HG03064 (cell line): ENCODE data around the gene LAMB1.

Experiments
- ATAC-seq: cut with Tn5 transposase; IDR thresholded peaks from one replicate; pipeline ENCODE4 v1.9.1; 2021; ENCODE audit warnings: low read depth; ENCODE audit not compliant: unreplicated experiment

The LAMB1 gene

GRCh38 chr7:107949443-107949935, 53.5 kb downstream of the LAMB1 start:
- no peak for ATAC-seq

- ATAC-seq, result no peak
Observed at GRCh38 chr7:107948645-107949442, 54.1 kb downstream of the LAMB1 start.

GRCh38 chr7:107946881-107947280, 56.1 kb downstream of the LAMB1 start:
- no peak for ATAC-seq

- no peak for ATAC-seq
Observed at GRCh38 chr7:107946451-107946850, 56.5 kb downstream of the LAMB1 start.

- ATAC-seq, result no peak
Observed at GRCh38 chr7:107945332-107945731, 57.6 kb downstream of the LAMB1 start.

- no peak for ATAC-seq
Observed at GRCh38 chr7:107944411-107945169, 58.4 kb downstream of the LAMB1 start.

- no peak for ATAC-seq
Observed at GRCh38 chr7:107943018-107943417, 59.9 kb downstream of the LAMB1 start.

GRCh38 chr7:107940951-107941350, 62.0 kb downstream of the LAMB1 start:
- ATAC-seq, result no peak

GRCh38 chr7:107939573-107940489, 63.1 kb downstream of the LAMB1 start:
- no peak for ATAC-seq

- no peak for ATAC-seq
Observed at GRCh38 chr7:107938456-107939250, 64.3 kb downstream of the LAMB1 start.

- no peak for ATAC-seq
Observed at GRCh38 chr7:107937531-107937930, 65.4 kb downstream of the LAMB1 start.

- ATAC-seq, result no peak
Observed at GRCh38 chr7:107936312-107936711, 66.6 kb downstream of the LAMB1 start.

- ATAC-seq, result no peak
Observed at GRCh38 chr7:107934991-107935770, 67.8 kb downstream of the LAMB1 start.

- ATAC-seq, result no peak
Observed at GRCh38 chr7:107933386-107934013, 69.5 kb downstream of the LAMB1 start.

- no peak for ATAC-seq
Observed at GRCh38 chr7:107932805-107933204, 70.2 kb downstream of the LAMB1 start.

GRCh38 chr7:107931740-107932515, 71.0 kb downstream of the LAMB1 start:
- ATAC-seq, result no peak

- ATAC-seq, result no peak
Observed at GRCh38 chr7:107926481-107926880, 76.5 kb downstream of the LAMB1 start.
